ACHN (cell line): ENCODE results near the gene NUDT8.
"Not testable (repeated sequence)": the region's sequence is repeated elsewhere in the genome, so short reads cannot be mapped to it uniquely, and the experiment has no call there.

Experiments used
- DNase-seq: peaks from one replicate; pipeline ENCODE4 v3.0.0-alpha.2; 2015
- in situ Hi-C: cut with HindIII; loops from 2 replicates; pipeline ENCODE4 v1.10.0; 2017; ENCODE audit warnings: low sequenced_read_pairs, low pct_ligation_motif_present, low pct_unique_long_range_greater_than_20kb

NUDT8 gene

DNA sequence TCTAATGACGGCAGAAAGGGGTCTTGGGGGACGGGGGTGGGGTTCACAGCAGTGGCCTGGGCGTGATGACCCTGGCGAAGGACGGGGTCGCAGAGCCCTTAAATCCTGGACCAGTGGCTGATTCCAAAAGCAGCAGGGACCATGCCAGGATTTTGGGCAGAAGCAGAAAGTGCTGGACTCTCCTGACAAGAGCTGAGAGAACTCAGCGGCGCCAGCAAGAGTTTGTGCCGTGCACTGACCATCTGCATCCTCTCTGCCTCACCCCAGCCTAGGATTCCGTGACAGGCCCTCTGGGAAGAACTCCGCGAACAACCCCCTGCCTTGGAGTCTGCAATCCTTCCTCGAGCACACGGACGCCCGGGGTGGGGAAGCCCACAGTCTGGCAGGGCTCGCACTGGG is 23.6 kb downstream of the NUDT8 start:
- DNase-seq, result peak; percentile 11
- in situ Hi-C loops, result no loop called here

DNA sequence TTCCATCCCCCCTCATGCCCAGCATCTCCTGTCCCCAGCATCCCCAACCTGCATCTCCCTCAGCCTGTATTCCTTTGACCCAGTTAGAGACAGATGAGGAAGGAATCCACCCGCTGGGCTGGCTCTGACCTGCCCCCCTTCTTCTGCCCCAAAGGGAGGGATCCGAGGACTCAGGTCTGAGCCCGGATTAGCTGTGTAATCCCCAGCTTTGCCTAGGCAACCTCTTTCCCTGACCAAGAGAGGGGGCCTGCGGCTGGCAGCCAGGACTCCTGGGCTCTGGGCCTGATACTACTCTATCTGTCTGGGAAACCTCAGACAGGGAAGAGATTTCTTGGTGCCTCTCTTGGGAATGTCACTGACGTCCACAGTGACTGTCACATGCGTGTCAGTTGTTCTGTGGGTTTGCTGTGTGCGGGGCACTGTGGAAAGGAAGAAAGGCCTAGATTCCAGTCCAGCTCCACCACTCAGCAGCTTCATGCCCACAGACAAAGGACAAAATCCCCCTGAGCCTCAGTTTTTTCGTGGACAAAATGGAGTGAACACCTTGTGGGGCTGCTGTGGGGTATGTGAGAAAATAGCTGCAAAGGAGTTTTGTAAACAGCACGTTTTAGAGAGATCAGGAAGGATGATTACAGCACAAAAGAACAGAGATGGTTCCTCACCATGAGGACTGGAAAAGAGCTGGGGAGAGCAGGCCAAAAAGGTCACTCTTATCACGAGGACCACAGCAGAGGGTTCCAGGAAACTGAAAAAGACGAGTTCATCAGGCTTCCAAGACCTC is 24.3 kb downstream of the NUDT8 start:
- in situ Hi-C loops, result no loop called here
- DNase-seq, result no peak

DNA sequence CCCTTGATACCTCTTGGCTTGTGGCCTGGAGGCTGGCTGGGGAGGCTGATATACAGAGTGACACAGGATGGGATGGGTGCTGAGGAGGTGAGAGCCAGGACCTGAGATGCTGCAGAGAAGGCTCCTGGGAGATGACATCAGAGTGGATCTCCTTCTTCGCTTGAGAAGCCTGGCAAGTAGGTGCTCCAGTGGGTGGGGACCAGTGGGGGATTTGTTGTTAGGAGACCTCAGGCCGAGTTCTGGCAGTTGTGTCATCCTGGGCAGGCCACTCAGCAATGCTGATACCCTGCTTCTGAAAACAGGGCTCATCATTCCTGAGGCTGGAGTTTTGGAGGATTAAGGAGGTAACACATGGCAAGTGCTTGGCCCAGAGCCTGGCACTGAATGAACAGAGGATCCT is 24.9 kb downstream of the NUDT8 start:
- in situ Hi-C loops, result no loop called here
- no peak for DNase-seq

DNA sequence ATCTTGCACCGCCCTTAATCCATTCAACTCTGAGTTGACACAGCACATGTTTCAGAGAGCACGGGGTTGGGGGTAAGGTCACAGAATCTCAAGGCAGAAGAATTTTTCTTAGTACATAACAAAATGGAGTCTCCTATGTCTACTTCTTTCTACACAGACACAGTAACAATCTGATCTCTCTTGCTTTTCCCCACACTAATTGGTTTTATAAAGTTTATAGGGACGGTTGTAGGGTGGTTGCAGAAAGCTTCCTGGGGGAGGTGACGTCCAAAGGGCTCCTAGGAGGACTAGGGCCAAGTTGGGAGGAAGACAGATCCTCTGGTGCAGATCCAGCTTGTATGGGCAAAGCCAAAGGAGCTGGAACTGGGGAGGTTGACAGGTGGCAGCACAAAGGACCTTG is 25.6 kb downstream of the NUDT8 start:
- DNase-seq, in situ Hi-C loops: not testable (repeated sequence)

DNA sequence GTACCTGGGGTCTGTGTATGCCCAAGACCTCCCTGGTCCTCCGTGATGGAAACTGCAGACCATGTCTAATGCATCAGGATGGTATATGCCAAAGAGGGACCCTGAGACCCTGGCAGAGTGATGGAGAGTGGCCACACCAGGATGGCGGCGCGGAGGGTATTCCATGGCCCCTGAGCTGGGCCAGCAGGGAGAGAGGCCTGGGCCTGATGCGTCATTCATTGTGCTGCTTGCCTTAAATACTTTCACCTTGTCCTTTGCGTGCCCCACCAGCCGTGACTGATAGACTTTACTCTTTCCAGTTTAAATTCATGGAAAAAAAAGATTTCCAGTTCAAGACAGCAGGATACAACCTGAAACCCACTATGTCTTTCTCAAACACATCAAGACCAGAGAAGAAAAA is 28.6 kb downstream of the NUDT8 start:
- in situ Hi-C loops, result no loop called here
- DNase-seq, result no peak

DNA sequence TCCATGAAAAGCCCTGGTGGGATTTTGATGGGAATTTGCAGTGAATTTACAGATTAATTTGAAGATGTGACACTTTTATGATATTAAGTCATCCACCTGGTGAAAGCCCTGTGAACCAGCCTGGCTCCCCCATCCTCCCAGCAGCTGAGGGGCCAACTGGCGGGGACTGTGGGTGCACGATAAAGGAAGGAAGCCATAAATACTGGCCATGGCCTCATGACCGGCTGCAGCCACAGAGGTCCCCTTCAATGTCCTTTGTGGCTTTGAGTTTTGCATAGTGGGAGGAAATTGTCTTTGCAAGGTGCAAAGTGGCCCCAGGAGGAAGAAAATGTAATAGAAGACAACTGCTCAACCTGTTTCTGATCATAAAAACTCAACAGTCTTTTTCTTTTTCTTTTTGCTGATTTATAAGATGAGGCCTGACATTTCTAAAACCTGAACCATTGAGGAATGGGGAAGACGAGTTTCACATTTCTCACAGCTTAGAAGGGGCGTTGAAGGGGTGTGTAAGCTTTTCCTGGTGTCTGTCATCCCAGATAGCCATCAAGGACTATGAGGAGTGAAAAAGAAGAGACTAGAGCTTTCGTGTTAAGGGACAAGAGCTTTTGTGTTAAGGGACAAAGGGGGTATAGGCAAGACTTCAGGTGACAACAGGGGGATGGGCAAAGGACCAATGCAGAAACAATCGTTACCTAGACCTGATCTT is 29.3 kb downstream of the NUDT8 start:
- DNase-seq, result no peak

DNA sequence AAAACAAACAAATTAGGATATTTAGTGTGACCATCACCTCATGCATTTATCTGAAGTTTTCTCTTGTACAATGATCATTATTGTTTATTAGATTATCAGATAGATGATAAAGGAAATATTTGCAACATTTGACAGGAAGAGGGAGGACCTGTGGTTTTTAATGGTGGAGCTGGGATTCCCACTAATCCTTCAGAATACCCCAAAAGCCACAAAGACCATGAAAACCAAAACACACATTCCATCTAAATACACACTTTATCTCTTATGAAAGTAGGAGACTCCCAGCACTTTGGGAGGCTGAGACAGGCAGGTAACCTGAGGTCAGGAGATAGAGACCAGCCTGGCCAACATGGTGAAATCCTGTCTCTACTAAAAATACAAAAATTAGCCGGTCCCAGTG is 30.6 kb downstream of the NUDT8 start:
- DNase-seq, result no peak
- in situ Hi-C loops, result no loop called here

More for the DNA sequence above, 29.3 kb downstream of the NUDT8 start:
- in situ Hi-C loops, result no loop called here

DNA sequence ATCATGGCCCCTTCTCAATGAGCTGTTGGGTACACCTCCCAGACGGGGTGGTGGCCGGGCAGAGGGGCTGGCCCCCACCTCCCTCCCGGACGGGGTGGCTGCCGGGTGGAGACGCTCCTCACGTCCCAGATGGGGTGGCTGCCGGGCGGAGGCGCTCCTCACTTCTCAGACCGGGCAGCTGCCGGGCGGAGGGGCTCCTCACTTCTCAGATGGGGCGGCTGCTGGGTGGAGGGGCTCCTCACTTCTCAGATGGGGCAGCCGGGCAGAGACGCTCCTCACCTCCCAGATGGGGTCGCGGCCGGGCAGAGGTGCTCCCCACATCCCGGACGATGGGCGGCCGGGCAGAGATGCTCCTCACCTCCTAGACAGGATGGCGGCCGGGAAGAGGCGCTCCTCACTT is 31.8 kb downstream of the NUDT8 start:
- in situ Hi-C loops, DNase-seq: not testable (repeated sequence)

DNA sequence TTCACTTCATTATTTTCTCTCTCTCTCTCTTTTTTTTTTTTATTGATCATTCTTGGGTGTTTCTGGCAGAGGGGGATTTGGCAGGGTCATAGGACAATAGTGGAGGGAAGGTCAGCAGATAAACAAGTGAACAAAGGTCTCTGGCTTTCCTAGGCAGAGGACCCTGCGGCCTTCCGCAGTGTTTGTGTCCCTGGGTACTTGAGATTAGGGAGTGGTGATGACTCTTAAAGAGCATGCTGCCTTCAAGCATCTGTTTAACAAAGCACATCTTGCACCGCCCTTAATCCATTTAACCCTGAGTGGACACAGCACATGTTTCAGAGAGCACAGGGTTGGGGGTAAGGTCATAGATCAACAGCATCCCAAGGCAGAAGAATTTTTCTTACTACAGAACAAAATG is 32.3 kb downstream of the NUDT8 start:
- DNase-seq, in situ Hi-C loops: not testable (repeated sequence)

DNA sequence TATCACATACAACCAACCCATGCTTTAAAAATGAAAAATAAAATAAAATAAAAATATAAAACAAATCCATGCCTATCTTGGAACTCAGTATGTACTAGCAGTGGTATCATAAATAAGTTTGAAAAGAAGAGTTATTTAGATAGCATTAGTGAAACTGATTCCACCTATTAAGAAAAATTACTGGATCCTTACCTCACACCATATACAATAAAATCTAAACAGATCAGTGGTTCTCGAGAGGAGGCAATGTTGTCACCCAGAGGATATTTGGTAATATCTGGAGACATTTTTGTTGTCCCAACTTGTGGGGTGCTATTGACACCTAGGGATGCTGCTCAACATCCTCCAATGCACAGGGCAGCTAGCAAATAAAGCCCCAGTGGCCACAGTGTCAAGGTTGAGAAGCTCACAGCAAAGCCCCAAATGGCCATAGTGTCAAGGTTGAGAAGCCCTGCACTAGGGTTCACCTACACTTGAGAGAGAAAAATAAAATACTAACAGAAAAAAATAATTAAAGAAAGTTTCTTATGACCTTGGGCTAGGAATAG is 32.9 kb downstream of the NUDT8 start:
- no peak for DNase-seq
- in situ Hi-C loops, result no loop called here

DNA sequence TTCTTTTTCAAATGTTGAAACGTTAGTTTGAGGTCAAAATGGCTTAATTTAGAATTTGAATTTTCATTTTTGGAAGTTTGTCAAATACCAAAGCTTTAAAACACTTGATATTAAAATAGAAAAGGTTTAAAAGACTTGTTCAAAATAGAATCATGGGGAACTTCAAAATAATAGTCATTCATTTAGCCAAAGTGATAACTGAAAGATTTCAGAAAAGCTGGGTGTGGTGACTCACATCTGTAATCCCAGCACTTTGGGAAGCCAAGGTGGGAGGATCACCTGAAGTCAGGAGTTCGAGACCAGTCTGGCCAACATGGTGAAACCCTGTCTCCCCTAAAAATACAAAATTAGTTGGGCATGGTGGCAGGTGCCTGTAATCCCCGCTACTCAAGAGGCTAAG is 35.3 kb downstream of the NUDT8 start:
- in situ Hi-C loops, result no loop called here
- DNase-seq, result no peak

DNA sequence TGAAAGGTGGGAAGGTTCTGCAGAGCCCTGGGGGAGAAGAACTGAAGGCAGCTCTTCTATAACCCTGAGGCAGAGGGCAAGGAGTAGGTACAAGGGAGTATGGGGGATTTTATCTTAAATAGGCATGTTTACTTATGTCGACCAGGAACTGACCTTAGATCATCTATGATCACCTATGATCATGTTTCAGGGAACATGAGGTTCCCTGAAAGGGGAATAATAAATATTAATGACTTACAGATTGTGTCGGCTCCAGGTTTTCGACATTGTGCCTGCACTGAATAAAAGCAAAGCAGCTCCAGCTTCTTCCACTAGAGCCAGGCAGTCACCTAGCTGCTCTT is 36.2 kb downstream of the NUDT8 start:
- in situ Hi-C loops, result no loop called here
- DNase-seq, result no peak

DNA sequence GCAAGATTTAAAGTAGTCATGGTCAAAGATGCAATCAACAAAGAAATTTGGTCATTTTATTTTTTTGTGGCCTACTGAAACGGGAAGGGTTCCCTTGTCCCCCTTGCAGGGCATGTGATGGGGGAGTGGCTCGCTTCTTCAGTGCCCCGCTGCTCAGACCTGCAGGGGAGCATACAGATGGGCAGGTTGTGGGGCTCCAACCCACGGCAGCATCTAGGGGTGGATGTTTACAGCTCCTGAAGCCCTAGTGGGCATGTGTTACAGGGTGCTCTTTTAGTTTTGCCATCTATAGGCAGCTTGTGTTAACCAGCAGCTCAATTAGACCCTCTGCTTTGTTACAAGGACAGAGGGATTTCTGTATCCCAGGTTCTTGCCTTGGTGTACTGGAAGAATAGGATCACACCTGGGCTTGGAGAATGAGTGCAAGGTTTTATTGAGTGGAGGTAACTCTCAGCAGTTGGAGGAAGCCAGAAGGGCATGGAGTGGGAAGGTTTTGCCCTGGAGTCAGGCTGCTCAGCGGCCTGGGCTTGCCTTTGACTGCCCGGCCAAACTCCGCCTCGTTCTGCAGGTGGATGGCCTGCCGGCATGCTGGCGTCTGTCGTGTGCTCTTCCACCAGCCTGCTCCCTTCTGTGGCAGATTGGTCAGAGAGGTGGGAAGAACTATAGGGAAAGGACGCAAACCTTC is 36.7 kb downstream of the NUDT8 start:
- DNase-seq, result no peak

DNA sequence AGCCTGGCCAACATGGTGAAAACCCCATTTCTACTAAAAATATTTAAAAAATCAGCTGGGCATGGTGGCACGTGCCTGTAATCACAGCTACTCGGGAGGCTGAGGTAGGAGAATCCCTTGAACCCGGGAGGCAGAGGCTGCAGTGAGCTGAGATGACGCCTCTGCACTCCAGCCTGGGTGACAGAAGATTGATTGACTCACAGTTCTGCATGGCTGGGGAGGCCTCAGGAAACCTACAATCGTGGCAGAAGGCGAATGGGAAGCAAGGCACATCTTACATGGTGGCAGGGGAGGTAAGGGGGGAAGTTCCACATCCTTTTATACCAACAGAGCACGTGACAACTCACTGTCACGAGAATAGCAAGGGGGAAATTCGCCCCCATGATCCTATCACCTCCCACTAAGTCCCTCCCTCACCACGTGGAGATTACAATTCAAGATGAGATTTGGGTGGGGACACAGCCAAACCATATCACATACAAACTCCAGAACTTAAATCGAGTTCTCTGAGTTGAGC is 40.8 kb downstream of the NUDT8 start:
- DNase-seq, in situ Hi-C loops: not testable (repeated sequence)

More for the DNA sequence above, 36.7 kb downstream of the NUDT8 start:
- in situ Hi-C loops, result no loop called here

DNA sequence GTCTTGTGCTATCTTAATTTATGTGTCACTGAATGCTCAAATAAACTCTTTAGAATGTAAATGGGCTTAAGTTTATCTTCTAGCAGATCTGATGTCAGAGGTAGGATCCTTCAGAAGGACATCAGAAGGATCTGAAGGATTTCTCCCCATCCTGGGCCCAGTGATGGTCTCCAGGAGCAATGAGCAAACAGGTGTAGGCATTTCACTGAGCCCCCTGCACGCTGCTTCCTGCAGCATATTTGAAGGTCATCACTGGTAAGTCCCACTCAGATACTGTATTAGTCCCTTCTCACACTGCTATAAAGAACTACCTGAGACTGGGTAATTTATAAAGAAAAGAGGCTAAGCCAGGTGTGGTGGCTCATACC is 41.6 kb downstream of the NUDT8 start:
- in situ Hi-C loops, result no loop called here
- no peak for DNase-seq

DNA sequence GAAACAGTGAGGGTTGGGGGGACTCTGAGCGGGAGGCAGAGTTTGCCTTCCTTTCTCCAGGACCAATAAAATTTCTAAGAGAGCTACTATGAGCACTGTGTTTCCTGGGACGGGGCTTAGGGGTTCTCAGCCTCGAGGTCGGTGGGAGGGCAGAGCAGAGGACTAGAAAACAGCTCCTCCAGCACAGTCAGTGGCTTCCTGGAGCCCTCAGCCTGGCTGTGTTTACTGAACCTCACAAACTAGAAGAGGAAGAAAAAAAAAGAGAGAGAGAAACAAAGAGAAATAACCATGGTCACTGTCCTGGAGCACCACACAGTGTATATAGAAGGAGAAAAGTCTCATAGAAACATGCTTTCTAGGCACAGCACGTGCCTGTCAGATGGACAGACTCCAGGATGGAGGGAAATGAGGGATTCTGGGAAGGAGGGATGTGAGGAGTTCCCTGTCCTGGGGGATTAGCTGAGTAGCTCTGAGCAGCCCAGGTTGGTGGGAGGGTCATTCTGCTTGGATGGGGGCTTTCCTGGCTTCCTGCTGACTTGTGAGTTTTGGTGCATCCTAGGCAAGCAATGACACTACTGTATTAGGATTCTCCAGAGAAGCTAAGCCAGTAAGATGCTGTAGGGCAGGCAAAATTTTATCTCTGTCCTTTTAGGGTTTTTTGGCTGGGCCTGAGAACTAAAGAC is 43.0 kb downstream of the NUDT8 start:
- in situ Hi-C loops, result no loop called here
- no peak for DNase-seq

DNA sequence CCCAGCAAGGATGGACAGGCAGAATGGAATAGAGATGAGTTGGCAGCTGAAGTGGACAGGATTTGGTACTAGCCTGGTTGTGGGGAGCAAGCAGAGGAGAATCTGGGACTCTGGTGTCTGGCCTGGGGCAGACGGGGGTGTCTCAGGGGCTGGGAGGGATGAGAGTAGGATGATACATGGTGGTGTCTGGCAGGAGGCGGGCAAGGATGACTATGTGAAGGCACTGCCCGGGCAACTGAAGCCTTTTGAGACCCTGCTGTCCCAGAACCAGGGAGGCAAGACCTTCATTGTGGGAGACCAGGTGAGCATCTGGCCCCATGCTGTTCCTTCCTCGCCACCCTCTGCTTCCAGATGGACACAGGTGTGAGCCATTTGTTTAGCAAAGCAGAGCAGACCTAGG is 43.8 kb downstream of the NUDT8 start:
- DNase-seq, result no peak
- in situ Hi-C loops, result no loop called here

DNA sequence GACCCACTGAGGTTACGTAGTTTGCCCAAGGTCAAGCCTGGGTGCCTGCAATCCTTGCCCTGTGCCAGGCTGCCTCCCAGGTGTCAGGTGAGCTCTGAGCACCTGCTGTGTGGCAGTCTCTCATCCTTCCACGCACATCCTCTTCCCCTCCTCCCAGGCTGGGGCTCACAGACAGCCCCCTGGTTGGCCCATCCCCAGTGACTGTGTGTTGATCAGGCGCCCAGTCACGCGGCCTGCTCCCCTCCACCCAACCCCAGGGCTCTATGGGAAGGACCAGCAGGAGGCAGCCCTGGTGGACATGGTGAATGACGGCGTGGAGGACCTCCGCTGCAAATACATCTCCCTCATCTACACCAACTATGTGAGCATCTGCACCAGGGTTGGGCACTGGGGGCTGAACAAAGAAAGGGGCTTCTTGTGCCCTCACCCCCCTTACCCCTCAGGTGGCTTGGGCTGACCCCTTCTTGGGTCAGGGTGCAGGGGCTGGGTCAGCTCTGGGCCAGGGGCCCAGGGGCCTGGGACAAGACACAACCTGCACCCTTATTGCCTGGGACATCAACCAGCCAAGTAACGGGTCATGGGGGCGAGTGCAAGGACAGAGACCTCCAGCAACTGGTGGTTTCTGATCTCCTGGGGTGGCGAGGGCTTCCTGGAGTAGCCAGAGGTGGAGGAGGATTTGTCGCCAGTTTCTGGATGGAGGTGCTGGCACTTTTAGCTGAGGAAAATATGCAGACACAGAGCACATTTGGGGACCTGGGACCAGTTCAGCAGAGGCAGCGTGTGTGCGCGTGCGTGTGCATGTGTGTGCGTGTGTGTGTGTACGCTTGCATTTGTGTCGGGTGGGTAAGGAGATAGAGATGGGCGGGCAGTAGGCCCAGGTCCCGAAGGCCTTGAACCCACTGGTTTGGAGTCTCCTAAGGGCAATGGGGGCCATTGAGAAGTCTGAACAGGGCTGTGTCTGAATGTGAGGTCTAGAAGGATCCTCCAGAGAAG is 44.6 kb downstream of the NUDT8 start:
- in situ Hi-C loops, result no loop called here

More for the DNA sequence above, 44.6 kb downstream of the NUDT8 start:
- no peak for DNase-seq
